Measurements from ENCODE around the gene ST6GALNAC3. TPM values are rescaled to one million over a fixed set of nuclear protein-coding genes. Genes with fewer than 3 reads are reported as not detected.
"Not testable (repeated sequence)": the region's sequence is repeated elsewhere in the genome, so short reads cannot be mapped to it uniquely, and the experiment has no call there.

ST6GALNAC3 gene
- total RNA-seq, 4 donors from 2014 or later, result 0.79 to 5.3 (median 1.6) TPM

DNA sequence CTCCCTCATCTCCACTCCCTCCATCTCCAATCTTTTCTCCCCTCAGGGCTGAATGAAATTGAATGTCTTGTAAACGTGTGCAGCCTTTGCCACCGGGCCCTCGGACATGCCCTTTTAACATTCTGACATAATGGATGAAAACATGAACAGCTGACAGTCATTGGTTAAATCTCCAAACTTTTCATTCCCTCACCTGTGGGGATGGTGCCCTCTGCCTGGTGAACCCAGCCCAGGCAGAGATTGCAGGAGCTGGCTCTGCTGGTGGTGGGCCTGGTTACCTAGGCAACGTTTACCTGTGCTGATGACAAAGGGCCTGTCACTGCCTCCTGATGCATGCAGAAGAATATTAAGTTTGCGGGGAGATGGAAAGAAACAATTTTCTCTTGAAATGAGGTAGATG, 21.3 kb downstream of the ST6GALNAC3 start:
- no peaks in the 10 kb centered on the region for H3K9me3 ChIP-seq
- no peak for DNase-seq (ENCODE audit: low spot score in 2 of 2)
- H3K36me3 ChIP-seq, result no peaks in the 10 kb centered on the region
- no peak overlapping the region for H3K4me3 ChIP-seq
- no peaks in the 10 kb centered on the region for H3K27me3 ChIP-seq
- H3K27ac ChIP-seq, result no peak overlapping the region
- WGBS, result 52% methylated on average over 5 of the region's 5 CpGs
- TF ChIP-seq EP300 (IDR thresholded peaks at IDR 0.05), result no peak
- TF ChIP-seq, protein P1, sequence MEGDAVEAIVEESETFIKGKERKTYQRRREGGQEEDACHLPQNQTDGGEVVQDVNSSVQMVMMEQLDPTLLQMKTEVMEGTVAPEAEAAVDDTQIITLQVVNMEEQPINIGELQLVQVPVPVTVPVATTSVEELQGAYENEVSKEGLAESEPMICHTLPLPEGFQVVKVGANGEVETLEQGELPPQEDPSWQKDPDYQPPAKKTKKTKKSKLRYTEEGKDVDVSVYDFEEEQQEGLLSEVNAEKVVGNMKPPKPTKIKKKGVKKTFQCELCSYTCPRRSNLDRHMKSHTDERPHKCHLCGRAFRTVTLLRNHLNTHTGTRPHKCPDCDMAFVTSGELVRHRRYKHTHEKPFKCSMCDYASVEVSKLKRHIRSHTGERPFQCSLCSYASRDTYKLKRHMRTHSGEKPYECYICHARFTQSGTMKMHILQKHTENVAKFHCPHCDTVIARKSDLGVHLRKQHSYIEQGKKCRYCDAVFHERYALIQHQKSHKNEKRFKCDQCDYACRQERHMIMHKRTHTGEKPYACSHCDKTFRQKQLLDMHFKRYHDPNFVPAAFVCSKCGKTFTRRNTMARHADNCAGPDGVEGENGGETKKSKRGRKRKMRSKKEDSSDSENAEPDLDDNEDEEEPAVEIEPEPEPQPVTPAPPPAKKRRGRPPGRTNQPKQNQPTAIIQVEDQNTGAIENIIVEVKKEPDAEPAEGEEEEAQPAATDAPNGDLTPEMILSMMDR (IDR thresholded peaks at IDR 0.05), result no peak
- no peaks in the 10 kb centered on the region for H3K4me1 ChIP-seq

DNA sequence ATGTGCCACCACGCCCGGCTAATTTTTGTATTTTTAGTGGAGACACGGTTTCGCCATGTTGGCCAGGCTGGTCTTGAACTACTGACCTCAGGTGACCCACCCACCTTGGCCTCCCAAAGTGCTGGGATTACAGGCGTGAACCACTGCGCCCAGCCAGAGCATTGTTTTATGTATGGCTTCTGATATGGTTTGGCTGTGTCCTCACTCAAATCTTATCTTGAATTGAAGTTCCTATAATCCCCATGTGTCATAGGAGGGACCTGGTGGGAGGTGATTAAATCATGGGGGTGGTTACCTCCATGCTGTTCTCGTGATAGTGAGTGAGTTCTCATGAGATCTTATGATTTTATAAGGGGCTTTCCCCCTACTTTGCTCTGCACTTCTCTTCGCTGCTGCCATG, 22.5 kb downstream of the ST6GALNAC3 start:
- 93% methylated on average over 8 of the region's 8 CpGs for WGBS
- H3K27ac ChIP-seq; H3K4me3 ChIP-seq; DNase-seq (ENCODE audit: low spot score in 2 of 2); H3K4me1 ChIP-seq; H3K27me3 ChIP-seq; H3K9me3 ChIP-seq; H3K36me3 ChIP-seq: not testable (repeated sequence)

DNA sequence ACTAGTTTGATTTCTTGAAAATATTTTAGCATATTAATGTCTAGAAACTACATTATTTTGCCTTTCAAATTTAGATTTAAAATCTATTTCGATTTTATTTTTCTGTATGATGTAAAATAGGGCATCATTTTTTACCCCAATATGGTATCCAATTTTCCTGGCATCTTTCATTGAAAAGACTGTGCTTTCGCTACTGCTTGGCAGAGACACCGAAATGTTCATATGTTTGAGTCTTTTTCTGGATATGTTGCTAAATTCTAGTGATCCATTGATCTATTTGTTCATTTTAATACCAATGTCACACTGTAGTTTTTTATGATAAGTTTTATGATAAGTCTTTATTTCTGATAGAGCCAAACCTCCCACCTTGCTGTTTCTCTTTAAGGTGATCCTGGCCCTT, 24.3 kb downstream of the ST6GALNAC3 start:
- 83% methylated on average over 3 of the region's 3 CpGs for WGBS
- H3K27me3 ChIP-seq, result no peaks in the 10 kb centered on the region
- H3K9me3 ChIP-seq, result no peaks in the 10 kb centered on the region
- TF ChIP-seq POLR2AphosphoS5 (IDR thresholded peaks at IDR 0.05), result no peak
- TF ChIP-seq, protein P1 (IDR thresholded peaks at IDR 0.05), result no peak
- no peak for TF ChIP-seq EP300 (IDR thresholded peaks at IDR 0.05)
- TF ChIP-seq POLR2A (IDR thresholded peaks at IDR 0.05), result no peak
- H3K4me3 ChIP-seq, result no peak overlapping the region
- DNase-seq (ENCODE audit: low spot score in 2 of 2), result no peak
- H3K27ac ChIP-seq, result no peak overlapping the region
- no peaks in the 10 kb centered on the region for H3K4me1 ChIP-seq
- no peaks in the 10 kb centered on the region for H3K36me3 ChIP-seq

DNA sequence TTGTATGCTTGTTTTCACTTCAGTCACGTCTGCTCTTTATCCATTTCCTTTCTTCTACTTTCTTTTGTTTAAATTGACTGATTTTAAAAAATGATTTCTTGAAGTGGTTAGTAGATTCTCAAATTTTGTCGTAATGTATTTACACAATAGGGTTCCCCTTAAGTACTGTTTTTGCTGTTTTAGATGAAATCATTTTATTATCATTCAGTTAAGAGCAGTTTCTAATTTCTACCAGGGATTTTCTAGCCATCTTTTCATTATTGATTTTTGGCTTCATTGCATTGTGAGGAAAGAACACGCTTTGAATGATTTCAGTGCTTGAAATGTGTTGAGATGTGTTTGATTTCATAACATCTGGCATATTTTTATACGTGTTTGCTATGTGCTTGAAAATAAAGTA, 27.0 kb downstream of the ST6GALNAC3 start:
- WGBS, result 69% methylated on average over 4 of the region's 4 CpGs

DNA sequence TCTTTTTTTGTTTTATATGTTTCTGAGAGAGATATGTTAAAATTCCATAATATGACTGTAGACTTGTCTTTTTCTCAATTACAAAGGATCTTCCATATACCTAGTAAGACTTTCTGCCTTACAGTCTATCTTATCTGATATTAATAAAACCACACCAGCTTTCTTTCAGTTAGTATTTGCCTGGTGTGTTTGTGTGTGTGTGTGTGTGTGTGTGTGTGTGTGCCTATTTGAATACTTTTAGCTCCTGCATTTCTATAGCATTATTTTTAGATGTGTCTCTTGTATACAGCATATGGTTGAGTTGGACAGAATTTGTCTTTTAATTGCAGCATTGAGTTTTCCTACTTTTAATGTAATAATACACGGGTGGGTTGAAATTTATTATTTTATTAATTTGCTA, 27.5 kb downstream of the ST6GALNAC3 start:
- Histone ChIP-seq H3K4me3 (no peak overlapping the region), H3K27me3 (no peaks in the 10 kb centered on the region), H3K9me3 (no peaks in the 10 kb centered on the region), H3K36me3 (no peaks in the 10 kb centered on the region), H3K27ac (no peak overlapping the region), H3K4me1 (no peaks in the 10 kb centered on the region)
- WGBS, result 89% methylated on average over 1 of the region's 1 CpG
- no peak for TF ChIP-seq POLR2AphosphoS5 (IDR thresholded peaks at IDR 0.05)
- no peak for TF ChIP-seq EP300 (IDR thresholded peaks at IDR 0.05)
- no peak for TF ChIP-seq POLR2A (IDR thresholded peaks at IDR 0.05)
- TF ChIP-seq, protein P1 (IDR thresholded peaks at IDR 0.05), result no peak
- no peak for DNase-seq (ENCODE audit: low spot score in 2 of 2)

More for the DNA sequence above, 27.0 kb downstream of the ST6GALNAC3 start:
- H3K4me3 ChIP-seq, result no peak overlapping the region
- H3K4me1 ChIP-seq, result no peaks in the 10 kb centered on the region
- TF ChIP-seq EP300 (IDR thresholded peaks at IDR 0.05), result no peak
- H3K9me3 ChIP-seq, result no peaks in the 10 kb centered on the region
- H3K27ac ChIP-seq, result no peak overlapping the region
- no peaks in the 10 kb centered on the region for H3K36me3 ChIP-seq
- H3K27me3 ChIP-seq, result no peaks in the 10 kb centered on the region
- no peak for DNase-seq (ENCODE audit: low spot score in 2 of 2)

DNA sequence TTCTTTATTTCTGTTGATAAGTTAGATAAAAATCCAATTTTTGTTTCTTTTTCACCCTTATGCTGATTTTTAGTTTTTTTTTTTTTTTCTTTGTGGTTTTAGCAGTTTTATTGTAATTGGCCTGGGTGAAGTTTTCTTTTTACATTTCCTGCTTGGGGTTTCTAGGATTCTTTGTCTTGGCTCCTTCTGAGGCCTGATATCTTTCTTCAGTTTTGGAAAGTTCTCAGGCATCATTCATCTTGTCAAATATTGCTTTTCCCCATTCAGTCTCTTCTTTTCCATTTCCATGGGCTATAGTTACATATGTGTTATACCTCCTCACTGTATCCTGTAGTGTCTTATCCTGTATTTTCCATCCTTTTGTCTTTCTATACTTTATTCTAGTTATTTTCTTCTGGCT, 28.5 kb downstream of the ST6GALNAC3 start:
- Histone ChIP-seq H3K4me3 (no peak overlapping the region), H3K36me3 (no peaks in the 10 kb centered on the region), H3K27me3 (no peaks in the 10 kb centered on the region), H3K9me3 (no peaks in the 10 kb centered on the region), H3K27ac (no peak overlapping the region), H3K4me1 (no peaks in the 10 kb centered on the region)
- no peak for DNase-seq (ENCODE audit: low spot score in 2 of 2)
- TF ChIP-seq POLR2AphosphoS5 (IDR thresholded peaks at IDR 0.05) (no peak), EP300 (IDR thresholded peaks at IDR 0.05) (no peak), POLR2A (IDR thresholded peaks at IDR 0.05) (no peak)
- TF ChIP-seq, protein P1 (IDR thresholded peaks at IDR 0.05), result no peak
